G401 (cell line): Measurements from ENCODE around the gene SMAD9. TPM values are rescaled to one million over a fixed set of nuclear protein-coding genes. Genes with fewer than 3 reads are reported as not detected.

ENCODE experiments used
- DNase-seq: peaks from one replicate; pipeline ENCODE4 v3.0.0-alpha.2; 2015; ENCODE audit warnings: low spot score
- in situ Hi-C: cut with HindIII; loops from 2 replicates; pipeline ENCODE4 v1.10.0; 2016; ENCODE audit warnings: low sequenced_read_pairs, mixed read lengths
- total RNA-seq: library from RNA; depleted of rRNA; stranded (reverse); fragments of >200 nt; shearing (Covaris generic); gene quantifications from 2 replicates; pipeline ENCODE4 v1.2.3, GENCODE V29; 2014

Gene SMAD9
- total RNA-seq, 1 experiment from 2014 or later, result 29.2 TPM

GRCh38 chr13:36834299-36834698, 85.7 kb downstream of the SMAD9 start:
- in situ Hi-C loops, result no loop called here
- DNase-seq, result no peak

- in situ Hi-C loops, result no loop called here
- DNase-seq, result peak; percentile 78
Measured at GRCh38 chr13:36831291-36831690, 88.7 kb downstream of the SMAD9 start.

- in situ Hi-C loops, result no loop called here
Measured at GRCh38 chr13:36829753-36830152, 90.3 kb downstream of the SMAD9 start.

GRCh38 chr13:36822785-36823184, 97.3 kb downstream of the SMAD9 start:
- DNase-seq, result no peak
- in situ Hi-C loops, result no loop called here

More at GRCh38 chr13:36829753-36830152, 90.3 kb downstream of the SMAD9 start:
- peak; percentile 41 for DNase-seq

- DNase-seq, result no peak
- in situ Hi-C loops, result no loop called here
Measured at GRCh38 chr13:36820222-36820621, 99.8 kb downstream of the SMAD9 start.

GRCh38 chr13:36819739-36820090, 100.3 kb downstream of the SMAD9 start:
- in situ Hi-C loops, result no loop called here
- peak; percentile 43 for DNase-seq

GRCh38 chr13:36818804-36819738, 101.0 kb downstream of the SMAD9 start, which contains the start of gene RFXAP:
Gene RFXAP (plus strand): TSS chr13:36819222. CDS start chr13:36819358, 136 bp downstream.
- in situ Hi-C loops, result no loop called here
- peak; percentile 90 for DNase-seq

- in situ Hi-C loops, result no loop called here
- no peak for DNase-seq
Measured at GRCh38 chr13:36817996-36818803, 101.8 kb downstream of the SMAD9 start.

GRCh38 chr13:36815062-36815461, 105.0 kb downstream of the SMAD9 start:
- in situ Hi-C loops, result no loop called here
- DNase-seq, result no peak

GRCh38 chr13:36814465-36814864, 105.6 kb downstream of the SMAD9 start:
- in situ Hi-C loops, result no loop called here
- DNase-seq, result no peak

GRCh38 chr13:36813225-36813624, 106.8 kb downstream of the SMAD9 start:
- no peak for DNase-seq
- in situ Hi-C loops, result no loop called here

GRCh38 chr13:36807616-36808015, 112.4 kb downstream of the SMAD9 start:
- in situ Hi-C loops, result no loop called here
- no peak for DNase-seq

- DNase-seq, result no peak
- in situ Hi-C loops, result no loop called here
Measured at GRCh38 chr13:36806102-36806501, 113.9 kb downstream of the SMAD9 start.

GRCh38 chr13:36804588-36804987, 115.5 kb downstream of the SMAD9 start:
- no peak for DNase-seq
- in situ Hi-C loops, result no loop called here

- DNase-seq, result no peak
- in situ Hi-C loops, result no loop called here
Measured at GRCh38 chr13:36801035-36801434, 119.0 kb downstream of the SMAD9 start.

GRCh38 chr13:36796052-36796451, 124.0 kb downstream of the SMAD9 start:
- DNase-seq, result no peak
- in situ Hi-C loops, result no loop called here

- in situ Hi-C loops, result no loop called here
Measured at GRCh38 chr13:36795463-36795862, 124.6 kb downstream of the SMAD9 start.

More at GRCh38 chr13:36795463-36795862, 124.6 kb downstream of the SMAD9 start:
- DNase-seq, result no peak
